GM12873 (cell line): ENCODE measurements around the gene NLGN1.

Experiments used
- CTCF ChIP-seq: IDR thresholded peaks from 2 replicates; pipeline ENCODE4 v1.5.1; 2012; ENCODE audit warnings: low read depth, mild to moderate bottlenecking, moderate library complexity, low read length, control low read depth; ENCODE audit not compliant: insufficient read depth; ENCODE audit errors: missing control alignments

The NLGN1 gene

DNA sequence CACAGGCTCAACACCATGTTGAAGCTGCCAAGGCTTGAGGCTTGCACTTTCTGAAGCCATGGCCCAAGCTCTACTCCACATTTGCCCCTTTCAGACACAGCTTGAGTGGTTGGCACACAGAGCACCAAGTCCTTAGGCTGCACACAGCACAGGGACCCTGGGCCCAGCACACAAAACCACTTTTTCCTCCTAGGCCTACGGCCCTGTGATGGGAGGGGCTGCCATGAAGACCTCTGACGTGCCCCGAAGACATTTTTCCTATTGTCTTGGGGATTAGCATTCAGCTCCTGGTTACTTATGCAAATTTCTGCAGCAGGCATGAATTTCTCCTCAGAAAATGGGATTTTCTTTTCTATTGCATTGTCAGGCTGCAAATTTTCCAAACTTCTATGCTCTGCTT, 445.5 kb downstream of the NLGN1 start:
- TF ChIP-seq CTCF = no peak

DNA sequence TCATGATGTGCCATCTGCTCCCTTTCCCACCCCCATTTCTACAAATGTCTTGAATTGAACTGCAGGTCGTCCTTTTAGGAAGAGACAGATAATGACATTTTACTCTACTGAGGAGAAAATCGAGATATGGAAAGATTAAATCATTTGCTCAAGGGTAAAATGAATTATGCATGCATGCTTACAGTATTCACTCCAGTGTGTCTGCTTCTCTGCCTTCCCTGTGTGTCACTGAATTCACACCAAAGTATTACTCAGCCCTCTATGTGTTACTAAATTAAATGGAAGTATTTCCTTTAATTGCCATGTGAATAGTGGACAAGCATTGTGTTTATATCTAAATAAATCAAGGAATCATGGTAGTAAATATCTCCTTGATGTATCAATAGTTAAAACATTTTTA, 449.0 kb downstream of the NLGN1 start:
- no peak for TF ChIP-seq CTCF

GRCh38 chr3:173849489-173849888, 451.9 kb downstream of the NLGN1 start:
- no peak for TF ChIP-seq CTCF

GRCh38 chr3:173857154-173857553, 459.6 kb downstream of the NLGN1 start:
- TF ChIP-seq CTCF = no peak

DNA sequence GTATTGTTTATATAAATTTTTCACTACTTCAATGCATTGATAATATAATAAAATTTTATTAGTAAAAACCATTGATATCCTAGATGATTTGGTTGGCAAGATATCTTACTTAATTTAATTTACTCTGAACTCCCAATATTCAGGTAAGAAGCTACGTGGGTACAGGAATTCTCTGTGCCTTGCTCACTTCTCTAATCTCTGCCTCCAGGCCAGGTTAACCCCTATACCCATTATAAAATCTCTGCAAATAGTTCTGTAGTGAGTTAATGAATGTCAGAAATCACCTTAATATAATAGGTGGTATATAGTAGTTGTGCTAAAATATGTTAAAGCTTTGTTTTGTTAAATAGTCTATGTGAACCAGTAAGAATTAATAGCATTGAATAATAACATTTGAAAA, 465.2 kb downstream of the NLGN1 start:
- no peak for TF ChIP-seq CTCF

DNA sequence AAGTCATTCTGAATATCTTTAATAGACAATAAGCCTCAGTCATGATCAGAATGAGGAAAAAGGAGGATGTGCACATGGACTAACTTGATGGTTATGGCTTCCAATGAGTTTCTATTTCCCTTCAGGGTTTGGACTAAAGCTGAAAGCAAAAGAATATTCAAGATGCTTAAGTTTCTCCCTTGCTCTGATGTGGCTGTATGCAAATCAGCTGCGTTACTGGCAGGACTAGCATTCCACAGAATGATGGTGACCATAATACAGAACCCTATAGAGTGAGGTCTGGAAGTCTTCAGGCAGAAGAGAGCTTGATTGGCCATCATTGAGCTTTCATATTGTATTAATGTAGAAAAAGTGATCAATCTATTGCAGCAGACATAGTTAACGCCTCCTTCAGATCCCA, 466.0 kb downstream of the NLGN1 start:
- TF ChIP-seq CTCF = no peak

- no peak for TF ChIP-seq CTCF
Observed at GRCh38 chr3:173865900-173866498, 468.5 kb downstream of the NLGN1 start.
